Coronary artery (tissue), 2 donors: Measurements from ENCODE around the gene SF3B3.

Source experiments
- DNase-seq: peaks from one replicate; pipeline ENCODE4 v3.0.0-alpha.2; 2017; ENCODE audit warnings: low spot score
- H3K27ac ChIP-seq, 2 donors: fragments of 200-600 bp; sonication (generic); one replicate each; pipeline ENCODE4 v1.5.1; 2016 to 2019
- H3K4me3 ChIP-seq: fragments of 200-600 bp; sonication (generic); 2 replicates; pipeline ENCODE4 v1.5.1; 2016; ENCODE audit warnings: mild to moderate bottlenecking, moderate library complexity
- TF ChIP-seq, protein P1 (sequence below): fragments of 200-600 bp; sonication (generic); IDR thresholded peaks from one replicate; pipeline ENCODE4 v1.5.1; 2019; ENCODE audit warnings: antibody characterized with exemption

Gene SF3B3

DNA sequence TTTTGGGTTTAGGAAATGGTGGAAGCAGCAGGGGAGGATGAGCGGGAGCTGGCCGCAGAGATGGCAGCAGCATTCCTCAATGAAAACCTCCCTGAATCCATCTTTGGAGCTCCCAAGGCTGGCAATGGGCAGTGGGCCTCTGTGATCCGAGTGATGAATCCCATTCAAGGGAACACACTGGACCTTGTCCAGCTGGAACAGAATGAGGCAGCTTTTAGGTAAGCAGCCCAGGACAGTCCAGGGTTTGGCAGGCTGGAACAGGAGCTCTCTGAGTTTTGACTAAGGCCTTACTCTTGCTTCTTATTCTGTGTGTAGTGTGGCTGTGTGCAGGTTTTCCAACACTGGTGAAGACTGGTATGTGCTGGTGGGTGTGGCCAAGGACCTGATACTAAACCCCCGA, 41.4 kb downstream of the SF3B3 start:
- DNase-seq = no peak
- H3K27ac ChIP-seq = no peak overlapping the region
- H3K4me3 ChIP-seq = no peak overlapping the region
- TF ChIP-seq, protein P1, sequence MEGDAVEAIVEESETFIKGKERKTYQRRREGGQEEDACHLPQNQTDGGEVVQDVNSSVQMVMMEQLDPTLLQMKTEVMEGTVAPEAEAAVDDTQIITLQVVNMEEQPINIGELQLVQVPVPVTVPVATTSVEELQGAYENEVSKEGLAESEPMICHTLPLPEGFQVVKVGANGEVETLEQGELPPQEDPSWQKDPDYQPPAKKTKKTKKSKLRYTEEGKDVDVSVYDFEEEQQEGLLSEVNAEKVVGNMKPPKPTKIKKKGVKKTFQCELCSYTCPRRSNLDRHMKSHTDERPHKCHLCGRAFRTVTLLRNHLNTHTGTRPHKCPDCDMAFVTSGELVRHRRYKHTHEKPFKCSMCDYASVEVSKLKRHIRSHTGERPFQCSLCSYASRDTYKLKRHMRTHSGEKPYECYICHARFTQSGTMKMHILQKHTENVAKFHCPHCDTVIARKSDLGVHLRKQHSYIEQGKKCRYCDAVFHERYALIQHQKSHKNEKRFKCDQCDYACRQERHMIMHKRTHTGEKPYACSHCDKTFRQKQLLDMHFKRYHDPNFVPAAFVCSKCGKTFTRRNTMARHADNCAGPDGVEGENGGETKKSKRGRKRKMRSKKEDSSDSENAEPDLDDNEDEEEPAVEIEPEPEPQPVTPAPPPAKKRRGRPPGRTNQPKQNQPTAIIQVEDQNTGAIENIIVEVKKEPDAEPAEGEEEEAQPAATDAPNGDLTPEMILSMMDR = no peak

DNA sequence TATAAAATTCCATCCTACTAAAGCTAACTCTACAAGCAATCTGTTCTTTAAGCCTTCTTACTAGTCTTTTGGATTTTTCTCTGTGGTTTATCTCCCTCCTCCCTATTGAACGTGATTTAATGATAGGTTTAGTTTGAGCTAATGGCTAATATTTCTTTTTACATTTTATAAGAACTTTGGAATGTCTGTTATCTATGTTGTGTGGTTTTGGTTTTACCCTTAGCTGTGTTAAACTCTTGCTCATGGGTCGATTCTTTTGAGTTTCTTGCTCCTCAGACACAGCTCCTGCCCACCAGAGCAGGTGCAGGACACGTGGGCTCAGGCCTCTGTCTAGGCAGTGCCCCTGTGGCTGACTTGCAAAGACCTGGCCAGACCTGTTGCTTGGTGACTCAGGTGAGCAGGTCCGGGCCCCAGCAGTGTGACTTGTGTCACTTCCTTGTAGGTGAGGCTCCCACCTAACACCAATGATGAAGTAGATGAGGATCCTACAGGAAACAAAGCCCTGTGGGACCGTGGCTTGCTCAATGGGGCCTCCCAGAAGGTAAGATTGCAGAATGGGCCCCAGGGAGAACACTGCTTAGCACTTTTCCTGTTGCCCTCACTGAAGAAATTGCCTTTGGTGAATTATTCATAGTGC, 45.1 kb downstream of the SF3B3 start:
- TF ChIP-seq, protein P1 = no peak
- H3K4me3 ChIP-seq = no peak overlapping the region
- no peak overlapping the region for H3K27ac ChIP-seq
- no peak for DNase-seq

DNA sequence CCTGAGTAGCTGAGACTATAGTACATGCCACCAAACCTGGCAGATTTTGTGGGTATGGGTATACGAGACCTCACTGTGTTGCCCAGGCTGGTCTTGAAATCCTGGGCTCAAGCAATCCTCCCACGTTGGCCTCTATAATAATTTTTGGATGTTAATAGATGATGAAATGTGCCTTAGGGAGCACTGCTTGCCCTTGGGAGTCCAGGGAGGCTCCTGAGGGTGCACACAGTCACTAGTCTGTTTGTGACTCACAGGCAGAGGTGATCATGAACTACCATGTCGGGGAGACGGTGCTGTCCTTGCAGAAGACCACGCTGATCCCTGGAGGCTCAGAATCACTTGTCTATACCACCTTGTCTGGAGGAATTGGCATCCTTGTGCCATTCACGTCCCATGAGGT, 46.1 kb downstream of the SF3B3 start:
- no peak overlapping the region for H3K27ac ChIP-seq
- TF ChIP-seq, protein P1 = no peak
- no peak overlapping the region for H3K4me3 ChIP-seq
- DNase-seq = no peak

DNA sequence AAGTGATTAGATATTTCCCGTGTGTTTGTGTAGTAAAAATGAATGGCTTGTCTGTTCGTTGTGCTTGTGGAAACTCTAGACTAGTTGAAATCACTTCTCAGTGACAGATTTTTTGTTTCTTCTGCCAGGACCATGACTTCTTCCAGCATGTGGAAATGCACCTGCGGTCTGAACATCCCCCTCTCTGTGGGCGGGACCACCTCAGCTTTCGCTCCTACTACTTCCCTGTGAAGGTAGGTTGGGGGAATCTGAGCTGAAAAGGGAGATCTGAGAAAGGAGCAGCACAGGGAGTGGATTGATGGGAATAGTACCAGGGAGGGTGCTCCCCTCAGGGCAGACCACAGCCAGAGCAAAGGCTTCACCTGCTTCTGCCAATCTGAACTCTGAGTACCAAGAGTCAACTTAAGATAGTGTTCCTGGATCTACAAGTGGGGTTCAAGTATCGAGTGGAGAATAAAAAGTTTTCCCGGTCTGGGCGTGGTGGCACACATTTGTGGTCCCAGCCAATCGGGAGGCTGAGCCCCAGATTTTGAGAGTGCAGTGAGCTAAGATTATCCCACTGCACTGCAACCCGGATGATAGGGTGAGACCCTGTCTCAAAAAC, 47.5 kb downstream of the SF3B3 start:
- no peak for DNase-seq
- H3K27ac ChIP-seq = no peak overlapping the region
- TF ChIP-seq, protein P1 = no peak
- no peak overlapping the region for H3K4me3 ChIP-seq

DNA sequence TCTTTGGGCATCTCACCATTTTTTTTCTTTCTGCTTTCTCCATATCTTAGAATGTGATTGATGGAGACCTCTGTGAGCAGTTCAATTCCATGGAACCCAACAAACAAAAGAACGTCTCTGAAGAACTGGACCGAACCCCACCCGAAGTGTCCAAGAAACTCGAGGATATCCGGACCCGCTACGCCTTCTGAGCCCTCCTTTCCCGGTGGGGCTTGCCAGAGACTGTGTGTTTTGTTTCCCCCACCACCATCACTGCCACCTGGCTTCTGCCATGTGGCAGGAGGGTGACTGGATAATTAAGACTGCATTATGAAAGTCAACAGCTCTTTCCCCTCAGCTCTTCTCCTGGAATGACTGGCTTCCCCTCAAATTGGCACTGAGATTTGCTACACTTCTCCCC, 48.0 kb downstream of the SF3B3 start:
- TF ChIP-seq, protein P1 = no peak
- Histone ChIP-seq H3K4me3 (no peak overlapping the region), H3K27ac (no peak overlapping the region)
- DNase-seq = no peak

DNA sequence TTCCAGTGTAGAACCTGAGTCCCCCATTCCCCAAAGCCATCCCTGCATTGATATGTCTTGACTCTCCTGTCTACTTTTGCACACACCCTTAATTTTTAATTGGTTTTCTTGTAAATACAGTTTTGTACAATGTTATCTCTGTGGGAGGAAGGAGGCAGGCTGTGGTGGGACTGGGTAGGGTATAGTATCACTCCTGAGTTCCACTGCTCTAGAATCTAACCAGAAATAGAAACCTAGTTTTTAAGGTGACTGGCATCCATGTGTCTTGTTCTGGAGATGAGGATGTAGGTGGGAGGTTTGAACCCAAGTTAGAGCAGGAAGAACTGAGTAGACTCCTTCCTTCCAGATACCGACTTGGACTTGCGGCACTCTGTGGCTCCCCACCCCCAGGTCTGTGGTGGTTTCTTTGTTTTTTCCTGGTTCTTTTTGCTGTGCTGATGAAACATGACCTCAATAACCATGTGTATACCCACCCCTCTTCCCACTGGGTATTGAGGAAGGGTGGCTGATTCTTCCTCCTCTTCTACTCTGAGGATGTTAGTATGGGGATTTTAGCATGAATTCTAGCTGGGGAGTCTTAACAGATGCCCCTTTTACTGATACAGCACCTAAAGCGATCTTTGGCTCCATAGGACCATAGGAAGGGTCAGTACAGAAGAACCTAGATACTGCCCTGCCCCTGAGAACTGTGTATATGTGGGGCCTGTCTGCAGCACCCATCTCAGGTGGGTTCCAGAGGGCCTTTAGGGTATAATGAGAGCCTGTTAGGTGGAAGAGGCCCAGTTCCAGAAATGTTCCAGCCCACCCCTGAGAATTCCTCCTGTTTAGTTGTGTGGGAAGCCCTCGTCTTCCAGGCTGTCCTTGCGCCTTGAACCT, 48.7 kb downstream of the SF3B3 start:
- Histone ChIP-seq H3K27ac (peak overlapping the region; percentile 67 to 73), H3K4me3 (no peak overlapping the region)
- TF ChIP-seq, protein P1 = no peak
- DNase-seq = no peak
